Neural cell (in vitro differentiated cells): ENCODE results near the gene GPR158. TPM values are rescaled to one million over a fixed set of nuclear protein-coding genes. Genes with fewer than 3 reads are reported as not detected.

ENCODE experiments used
- H2AFZ ChIP-seq: fragments of 200-600, 300-800 bp; sonication (generic), shearing (Covaris generic); 2 replicates; pipeline ENCODE4 v1.6.0; 2014; ENCODE audit warnings: low read depth, mild to moderate bottlenecking, antibody characterized with exemption, low read length, moderate library complexity
- H3F3A ChIP-seq: fragments of 200-600 bp; shearing (Covaris generic); 2 replicates; pipeline ENCODE4 v1.6.1; 2016; ENCODE audit warnings: mild to moderate bottlenecking, moderate library complexity, mixed read lengths, antibody characterized with exemption, low read length; ENCODE audit not compliant: insufficient read depth, poor library complexity, severe bottlenecking
- H3K27ac ChIP-seq: fragments of 200-600, 300-800 bp; sonication (generic), shearing (Covaris generic); 2 replicates; pipeline ENCODE4 v1.5.1; 2014; ENCODE audit warnings: mild to moderate bottlenecking, low read length, moderate library complexity
- H3K27me3 ChIP-seq: fragments of 300-800, 200-600 bp; sonication (generic), shearing (Covaris generic); 2 replicates; pipeline ENCODE4 v1.6.0; 2014; ENCODE audit warnings: mild to moderate bottlenecking, low read depth, low read length, moderate library complexity; ENCODE audit not compliant: insufficient read depth
- H3K36me3 ChIP-seq: fragments of 300-800, 200-600 bp; sonication (generic), shearing (Covaris generic); 2 replicates; pipeline ENCODE4 v1.5.1; 2014; ENCODE audit warnings: mild to moderate bottlenecking, antibody characterized with exemption, low read length, moderate library complexity; ENCODE audit not compliant: insufficient read depth
- H3K4me2 ChIP-seq: fragments of 300-800, 200-600 bp; sonication (generic), shearing (Covaris generic); 2 replicates; pipeline ENCODE4 v1.6.0; 2014; ENCODE audit warnings: mild to moderate bottlenecking, low read length
- H3K4me3 ChIP-seq: fragments of 300-800, 200-600 bp; sonication (generic), shearing (Covaris generic); 2 replicates; pipeline ENCODE4 v1.5.1; 2014; ENCODE audit warnings: mild to moderate bottlenecking, low read length, moderate library complexity
- H3K79me2 ChIP-seq: fragments of 200-600 bp; shearing (Covaris generic); replicated peaks from 2 replicates; pipeline ENCODE4 v1.6.0; 2014; ENCODE audit warnings: mild to moderate bottlenecking, low read length, moderate library complexity; ENCODE audit not compliant: insufficient read depth
- H3K9ac ChIP-seq: fragments of 300-800, 200-600 bp; sonication (generic), shearing (Covaris generic); 2 replicates; pipeline ENCODE4 v1.6.1; 2016; ENCODE audit warnings: mild to moderate bottlenecking, low read length, mixed read lengths
- H3K9me2 ChIP-seq: fragments of 200-600 bp; shearing (Covaris generic); 2 replicates; pipeline ENCODE4 v1.6.1; 2016; ENCODE audit warnings: mild to moderate bottlenecking, low read length, mixed read lengths; ENCODE audit not compliant: insufficient read depth
- H3K9me3 ChIP-seq: fragments of 200-600, 300-800 bp; sonication (generic), shearing (Covaris generic); 2 replicates; pipeline ENCODE4 v1.6.1; 2016; ENCODE audit warnings: mild to moderate bottlenecking, mixed run types, low read length, moderate library complexity, mixed read lengths
- H4K20me1 ChIP-seq: fragments of 200-600 bp; shearing (Covaris generic); 2 replicates; pipeline ENCODE4 v1.6.1; 2016; ENCODE audit warnings: mild to moderate bottlenecking, mixed run types; ENCODE audit not compliant: insufficient read depth
- EP300 ChIP-seq: fragments of 450-650 bp; conservative IDR thresholded peaks from 2 replicates; pipeline ENCODE4 v1.6.1; 2014; ENCODE audit warnings: antibody characterized with exemption, mild to moderate bottlenecking, moderate library complexity; ENCODE audit not compliant: poor library complexity, severe bottlenecking
- EZH2 ChIP-seq: fragments of 200-600, 300-800 bp; shearing (Covaris generic), sonication (generic); IDR thresholded peaks from 2 replicates; pipeline ENCODE4 v1.6.1; 2014; ENCODE audit warnings: antibody characterized with exemption, low read length, borderline replicate concordance, mild to moderate bottlenecking; ENCODE audit not compliant: insufficient read depth, poor library complexity, severe bottlenecking
- MXI1 ChIP-seq: fragments of 450-650 bp; conservative IDR thresholded peaks from 2 replicates; pipeline ENCODE4 v1.6.1; 2014; ENCODE audit warnings: antibody characterized with exemption, mild to moderate bottlenecking; ENCODE audit not compliant: poor library complexity, severe bottlenecking
- POLR2AphosphoS5 ChIP-seq: IDR thresholded peaks from 2 replicates; pipeline ENCODE4 v1.6.1; 2012
- RAD21 ChIP-seq: fragments of 450-650 bp; conservative IDR thresholded peaks from 2 replicates; pipeline ENCODE4 v1.6.1; 2014; ENCODE audit warnings: antibody characterized with exemption, mild to moderate bottlenecking, moderate library complexity
- SMC3 ChIP-seq: fragments of 450-650 bp; conservative IDR thresholded peaks from 2 replicates; pipeline ENCODE4 v1.6.1; 2014; ENCODE audit warnings: antibody characterized with exemption, mild to moderate bottlenecking, moderate library complexity; ENCODE audit not compliant: poor library complexity
- TAF1 ChIP-seq: IDR thresholded peaks from 2 replicates; pipeline ENCODE4 v1.6.1; 2012; ENCODE audit warnings: low read depth
- polyA plus RNA-seq: library from polyadenylated mRNA; depleted of rRNA; stranded (reverse); fragments of >200 nt; gene quantifications from 2 replicates; pipeline ENCODE4 v1.2.3, GENCODE V29; 2014
- TF ChIP-seq, protein P1 (sequence below): IDR thresholded peaks from 2 replicates; pipeline ENCODE4 v1.6.1; 2012; ENCODE audit warnings: borderline replicate concordance
- TF ChIP-seq, protein P2 (sequence below): fragments of 450-650 bp; IDR thresholded peaks from 2 replicates; pipeline ENCODE4 v1.5.1; 2014; ENCODE audit warnings: antibody characterized with exemption, mild to moderate bottlenecking, moderate library complexity; ENCODE audit not compliant: poor library complexity, severe bottlenecking

The GPR158 gene
- polyA plus RNA-seq, 1 donor from 2014 or later, result 2.1 TPM

- H3K4me2 ChIP-seq, result no peak overlapping the region
- no peak overlapping the region for H3K27ac ChIP-seq
- no peaks in the 10 kb centered on the region for H3K27me3 ChIP-seq
Measured at GRCh38 chr10:25441270-25441669, 266.5 kb downstream of the GPR158 start.

DNA sequence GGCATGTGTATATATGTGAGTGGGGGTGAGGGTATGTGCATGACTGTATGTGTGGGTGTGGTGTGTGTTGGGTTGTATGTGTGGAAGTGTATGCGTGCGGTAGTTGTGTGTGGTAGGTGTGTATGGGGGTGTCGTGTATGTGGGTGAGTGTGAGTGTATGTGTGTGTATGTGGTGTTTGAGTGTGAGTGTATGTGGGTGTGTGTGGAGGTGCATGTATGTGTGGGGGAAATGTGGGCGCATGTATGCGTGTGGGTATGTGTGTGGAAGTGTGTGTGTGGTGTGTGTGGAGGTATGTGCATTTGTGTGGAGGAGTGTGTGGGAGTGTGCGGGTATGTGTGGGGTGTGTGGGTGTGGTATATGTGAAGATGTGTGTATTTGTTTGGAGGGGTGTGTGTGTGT, 269.5 kb downstream of the GPR158 start:
- TF ChIP-seq POLR2AphosphoS5, result no peak
- no peak for TF ChIP-seq EZH2
- TF ChIP-seq EP300, result no peak
- TF ChIP-seq, protein P1, sequence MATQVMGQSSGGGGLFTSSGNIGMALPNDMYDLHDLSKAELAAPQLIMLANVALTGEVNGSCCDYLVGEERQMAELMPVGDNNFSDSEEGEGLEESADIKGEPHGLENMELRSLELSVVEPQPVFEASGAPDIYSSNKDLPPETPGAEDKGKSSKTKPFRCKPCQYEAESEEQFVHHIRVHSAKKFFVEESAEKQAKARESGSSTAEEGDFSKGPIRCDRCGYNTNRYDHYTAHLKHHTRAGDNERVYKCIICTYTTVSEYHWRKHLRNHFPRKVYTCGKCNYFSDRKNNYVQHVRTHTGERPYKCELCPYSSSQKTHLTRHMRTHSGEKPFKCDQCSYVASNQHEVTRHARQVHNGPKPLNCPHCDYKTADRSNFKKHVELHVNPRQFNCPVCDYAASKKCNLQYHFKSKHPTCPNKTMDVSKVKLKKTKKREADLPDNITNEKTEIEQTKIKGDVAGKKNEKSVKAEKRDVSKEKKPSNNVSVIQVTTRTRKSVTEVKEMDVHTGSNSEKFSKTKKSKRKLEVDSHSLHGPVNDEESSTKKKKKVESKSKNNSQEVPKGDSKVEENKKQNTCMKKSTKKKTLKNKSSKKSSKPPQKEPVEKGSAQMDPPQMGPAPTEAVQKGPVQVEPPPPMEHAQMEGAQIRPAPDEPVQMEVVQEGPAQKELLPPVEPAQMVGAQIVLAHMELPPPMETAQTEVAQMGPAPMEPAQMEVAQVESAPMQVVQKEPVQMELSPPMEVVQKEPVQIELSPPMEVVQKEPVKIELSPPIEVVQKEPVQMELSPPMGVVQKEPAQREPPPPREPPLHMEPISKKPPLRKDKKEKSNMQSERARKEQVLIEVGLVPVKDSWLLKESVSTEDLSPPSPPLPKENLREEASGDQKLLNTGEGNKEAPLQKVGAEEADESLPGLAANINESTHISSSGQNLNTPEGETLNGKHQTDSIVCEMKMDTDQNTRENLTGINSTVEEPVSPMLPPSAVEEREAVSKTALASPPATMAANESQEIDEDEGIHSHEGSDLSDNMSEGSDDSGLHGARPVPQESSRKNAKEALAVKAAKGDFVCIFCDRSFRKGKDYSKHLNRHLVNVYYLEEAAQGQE, result no peak
- TF ChIP-seq, protein P2, sequence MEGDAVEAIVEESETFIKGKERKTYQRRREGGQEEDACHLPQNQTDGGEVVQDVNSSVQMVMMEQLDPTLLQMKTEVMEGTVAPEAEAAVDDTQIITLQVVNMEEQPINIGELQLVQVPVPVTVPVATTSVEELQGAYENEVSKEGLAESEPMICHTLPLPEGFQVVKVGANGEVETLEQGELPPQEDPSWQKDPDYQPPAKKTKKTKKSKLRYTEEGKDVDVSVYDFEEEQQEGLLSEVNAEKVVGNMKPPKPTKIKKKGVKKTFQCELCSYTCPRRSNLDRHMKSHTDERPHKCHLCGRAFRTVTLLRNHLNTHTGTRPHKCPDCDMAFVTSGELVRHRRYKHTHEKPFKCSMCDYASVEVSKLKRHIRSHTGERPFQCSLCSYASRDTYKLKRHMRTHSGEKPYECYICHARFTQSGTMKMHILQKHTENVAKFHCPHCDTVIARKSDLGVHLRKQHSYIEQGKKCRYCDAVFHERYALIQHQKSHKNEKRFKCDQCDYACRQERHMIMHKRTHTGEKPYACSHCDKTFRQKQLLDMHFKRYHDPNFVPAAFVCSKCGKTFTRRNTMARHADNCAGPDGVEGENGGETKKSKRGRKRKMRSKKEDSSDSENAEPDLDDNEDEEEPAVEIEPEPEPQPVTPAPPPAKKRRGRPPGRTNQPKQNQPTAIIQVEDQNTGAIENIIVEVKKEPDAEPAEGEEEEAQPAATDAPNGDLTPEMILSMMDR, result no peak
- no peak for TF ChIP-seq RAD21
- no peak for TF ChIP-seq SMC3
- no peak for TF ChIP-seq MXI1
- TF ChIP-seq TAF1, result no peak
- H2AFZ ChIP-seq, result no peak overlapping the region
- H4K20me1 ChIP-seq, result no peaks in the 10 kb centered on the region
- no peak overlapping the region for H3K9ac ChIP-seq
- no peak overlapping the region for H3K4me2 ChIP-seq
- H3K4me3 ChIP-seq, result no peak overlapping the region
- H3K9me2 ChIP-seq, result no peaks in the 10 kb centered on the region
- H3K27ac ChIP-seq, result no peak overlapping the region
- no peaks in the 10 kb centered on the region for H3K9me3 ChIP-seq
- H3K79me2 ChIP-seq, result no peaks in the 10 kb centered on the region
- H3K36me3 ChIP-seq, result no peaks in the 10 kb centered on the region
- H3F3A ChIP-seq, result no peaks in the 10 kb centered on the region
- H3K27me3 ChIP-seq, result no peaks in the 10 kb centered on the region

More at GRCh38 chr10:25441270-25441669, 266.5 kb downstream of the GPR158 start:
- Histone ChIP-seq H3K9me3 (no peaks in the 10 kb centered on the region), H3K9me2 (no peaks in the 10 kb centered on the region), H3K9ac (no peak overlapping the region), H2AFZ (no peak overlapping the region), H3K36me3 (no peaks in the 10 kb centered on the region), H4K20me1 (no peaks in the 10 kb centered on the region), H3K4me3 (no peak overlapping the region), H3K79me2 (no peaks in the 10 kb centered on the region), H3F3A (no peaks in the 10 kb centered on the region)
- TF ChIP-seq EP300, result no peak
- no peak for TF ChIP-seq POLR2AphosphoS5
- TF ChIP-seq, protein P1, result no peak
- no peak for TF ChIP-seq SMC3
- no peak for TF ChIP-seq MXI1
- no peak for TF ChIP-seq TAF1
- no peak for TF ChIP-seq RAD21
- no peak for TF ChIP-seq EZH2
